Measurements from ENCODE around the gene CHST14. TPM values are rescaled to one million over a fixed set of nuclear protein-coding genes. Genes with fewer than 3 reads are reported as not detected.

The CHST14 gene
- total RNA-seq, 1 donor from 2014 or later = 24.2 TPM

- H3K27me3 Mint-ChIP-seq = no peaks in the 10 kb centered on the region
- peak overlapping the region; percentile 11 for H3K27ac Mint-ChIP-seq
- no peak for TF ChIP-seq CTCF (conservative IDR thresholded peaks at IDR 0.05)
- no peaks in the 10 kb centered on the region for H3K9me3 Mint-ChIP-seq
- no peak for DNase-seq (ENCODE audit: extremely low spot score, unreplicated experiment)
- H3K4me3 Mint-ChIP-seq = no peak overlapping the region
- H3K4me1 Mint-ChIP-seq (ENCODE audit: unreplicated experiment) = peaks cover 3% of the 10 kb centered on the region
- H3K36me3 Mint-ChIP-seq = no peaks in the 10 kb centered on the region
Measured at GRCh38 chr15:40468898-40469331, 1.9 kb upstream of the CHST14 start.

GRCh38 chr15:40469776-40470390, 901 bp upstream of the CHST14 start:
- no peak for TF ChIP-seq CTCF (conservative IDR thresholded peaks at IDR 0.05)
- no peaks in the 10 kb centered on the region for H3K9me3 Mint-ChIP-seq
- peaks cover 6% of the 10 kb centered on the region for H3K4me1 Mint-ChIP-seq (ENCODE audit: unreplicated experiment)
- H3K27ac Mint-ChIP-seq = peak overlapping the region; percentile 11
- no peaks in the 10 kb centered on the region for H3K27me3 Mint-ChIP-seq
- H3K4me3 Mint-ChIP-seq = peak overlapping the region; percentile 76
- no peak for DNase-seq (ENCODE audit: extremely low spot score, unreplicated experiment)
- H3K36me3 Mint-ChIP-seq = no peaks in the 10 kb centered on the region

GRCh38 chr15:40471105-40471807, 472 bp downstream of the CHST14 start:
- H3K27me3 Mint-ChIP-seq = no peaks in the 10 kb centered on the region
- H3K4me1 Mint-ChIP-seq (ENCODE audit: unreplicated experiment) = peaks cover 9% of the 10 kb centered on the region
- H3K9me3 Mint-ChIP-seq = no peaks in the 10 kb centered on the region
- DNase-seq (ENCODE audit: extremely low spot score, unreplicated experiment) = no peak
- H3K4me3 Mint-ChIP-seq = peak overlapping the region; percentile 92
- H3K36me3 Mint-ChIP-seq = no peaks in the 10 kb centered on the region
- H3K27ac Mint-ChIP-seq = peak overlapping the region; percentile 90
- TF ChIP-seq CTCF (conservative IDR thresholded peaks at IDR 0.05) = no peak

- peak overlapping the region; percentile 92 for H3K4me3 Mint-ChIP-seq
- TF ChIP-seq CTCF (conservative IDR thresholded peaks at IDR 0.05) = no peak
- no peaks in the 10 kb centered on the region for H3K36me3 Mint-ChIP-seq
- no peaks in the 10 kb centered on the region for H3K9me3 Mint-ChIP-seq
- H3K27ac Mint-ChIP-seq = peak overlapping the region; percentile 90
- no peaks in the 10 kb centered on the region for H3K27me3 Mint-ChIP-seq
- DNase-seq (ENCODE audit: extremely low spot score, unreplicated experiment) = no peak
- H3K4me1 Mint-ChIP-seq (ENCODE audit: unreplicated experiment) = peaks cover 9% of the 10 kb centered on the region
Measured at GRCh38 chr15:40471808-40472150, 995 bp downstream of the CHST14 start.

- H3K4me1 Mint-ChIP-seq (ENCODE audit: unreplicated experiment) = peaks cover 9% of the 10 kb centered on the region
- peak overlapping the region; percentile 90 for H3K27ac Mint-ChIP-seq
- H3K4me3 Mint-ChIP-seq = peak overlapping the region; percentile 92
- H3K36me3 Mint-ChIP-seq = no peaks in the 10 kb centered on the region
- TF ChIP-seq CTCF (conservative IDR thresholded peaks at IDR 0.05) = no peak
- no peak for DNase-seq (ENCODE audit: extremely low spot score, unreplicated experiment)
- H3K27me3 Mint-ChIP-seq = no peaks in the 10 kb centered on the region
- no peaks in the 10 kb centered on the region for H3K9me3 Mint-ChIP-seq
Measured at GRCh38 chr15:40472171-40472727, 1.5 kb downstream of the CHST14 start.

Measured in type B pancreatic cell (in vitro differentiated cells).